ENCODE measurements around the gene SPRN. TPM values are rescaled to one million over a fixed set of nuclear protein-coding genes. Genes with fewer than 3 reads are reported as not detected.

Gene SPRN
- total and polyA plus RNA-seq, 2 donors (not counting 1 experiment from before 2014, with no cell fraction given), result 0.33 to 1.2 TPM

GRCh38 chr10:133465191-133465949 is 40.9 kb upstream of the SPRN start:
- Histone ChIP-seq H3K36me3 (ENCODE audit: control insufficient read depth, insufficient read depth, low read length) (no peaks in the 10 kb centered on the region), H3K9ac (ENCODE audit: insufficient read depth, low read length) (no peak overlapping the region), H3K4me3 (replicated peaks in 1 of 4; ENCODE audit: control extremely low read depth in 1 of 4, insufficient read depth in 1 of 4, low read depth in 3 of 4, low read length in 4 of 4) (no peak overlapping the region), H2AFZ (ENCODE audit: low read length) (no peak overlapping the region), H3K4me1 (ENCODE audit: control insufficient read depth, extremely low read depth, insufficient read depth, low read length) (no peaks in the 10 kb centered on the region), H3K9me3 (ENCODE audit: control insufficient read depth, insufficient read depth, low read depth, low read length) (no peaks in the 10 kb centered on the region), H4K20me1 (ENCODE audit: control insufficient read depth, extremely low read depth, insufficient read depth, low read length) (no peaks in the 10 kb centered on the region), H3K79me2 (ENCODE audit: control insufficient read depth, insufficient read depth, low read length) (no peaks in the 10 kb centered on the region), H3K27me3 (ENCODE audit: control insufficient read depth, insufficient read depth, low read length) (no peaks in the 10 kb centered on the region), H3K4me2 (ENCODE audit: extremely low read depth, insufficient read depth, low read length) (no peak overlapping the region), H3K27ac (ENCODE audit: insufficient read depth, low read length) (no peak overlapping the region)
- TF ChIP-seq CTCF (conservative IDR thresholded peaks at IDR 0.05 in 1 of 2, IDR thresholded peaks at IDR 0.05 in 1 of 2; ENCODE audit: low read depth in 1 of 2, low read length in 2 of 2) (no peak), EZH2 (IDR thresholded peaks at IDR 0.05; ENCODE audit: low read length, missing control alignments) (no peak)
- no peak for DNase-seq (ENCODE audit: low read depth in 2 of 2)

GRCh38 chr10:133464582-133465031 is 40.2 kb upstream of the SPRN start:
- no peaks in the 10 kb centered on the region for H3K4me1 ChIP-seq (ENCODE audit: control insufficient read depth, extremely low read depth, insufficient read depth, low read length)
- no peak overlapping the region for H3K4me3 ChIP-seq (replicated peaks in 1 of 4; ENCODE audit: control extremely low read depth in 1 of 4, insufficient read depth in 1 of 4, low read depth in 3 of 4, low read length in 4 of 4)
- no peak overlapping the region for H2AFZ ChIP-seq (ENCODE audit: low read length)
- H3K9me3 ChIP-seq (ENCODE audit: control insufficient read depth, insufficient read depth, low read depth, low read length), result no peaks in the 10 kb centered on the region
- H3K79me2 ChIP-seq (ENCODE audit: control insufficient read depth, insufficient read depth, low read length), result no peaks in the 10 kb centered on the region
- no peaks in the 10 kb centered on the region for H4K20me1 ChIP-seq (ENCODE audit: control insufficient read depth, extremely low read depth, insufficient read depth, low read length)
- DNase-seq (ENCODE audit: low read depth in 2 of 2), result no peak
- H3K9ac ChIP-seq (ENCODE audit: insufficient read depth, low read length), result no peak overlapping the region
- H3K36me3 ChIP-seq (ENCODE audit: control insufficient read depth, insufficient read depth, low read length), result no peaks in the 10 kb centered on the region
- H3K27ac ChIP-seq (ENCODE audit: insufficient read depth, low read length), result no peak overlapping the region
- TF ChIP-seq CTCF (conservative IDR thresholded peaks at IDR 0.05 in 1 of 2, IDR thresholded peaks at IDR 0.05 in 1 of 2; ENCODE audit: low read depth in 1 of 2, low read length in 2 of 2), result no peak
- no peak for TF ChIP-seq EZH2 (IDR thresholded peaks at IDR 0.05; ENCODE audit: low read length, missing control alignments)
- H3K27me3 ChIP-seq (ENCODE audit: control insufficient read depth, insufficient read depth, low read length), result no peaks in the 10 kb centered on the region
- H3K4me2 ChIP-seq (ENCODE audit: extremely low read depth, insufficient read depth, low read length), result no peak overlapping the region

- no peaks in the 10 kb centered on the region for H3K4me1 ChIP-seq (ENCODE audit: control insufficient read depth, extremely low read depth, insufficient read depth, low read length)
- no peak overlapping the region for H3K4me2 ChIP-seq (ENCODE audit: extremely low read depth, insufficient read depth, low read length)
- no peak overlapping the region for H2AFZ ChIP-seq (ENCODE audit: low read length)
- no peak overlapping the region for H3K9ac ChIP-seq (ENCODE audit: insufficient read depth, low read length)
- no peaks in the 10 kb centered on the region for H3K9me3 ChIP-seq (ENCODE audit: control insufficient read depth, insufficient read depth, low read depth, low read length)
- TF ChIP-seq CTCF (conservative IDR thresholded peaks at IDR 0.05 in 1 of 2, IDR thresholded peaks at IDR 0.05 in 1 of 2; ENCODE audit: low read depth in 1 of 2, low read length in 2 of 2) (no peak), EZH2 (IDR thresholded peaks at IDR 0.05; ENCODE audit: low read length, missing control alignments) (no peak)
- no peaks in the 10 kb centered on the region for H3K27me3 ChIP-seq (ENCODE audit: control insufficient read depth, insufficient read depth, low read length)
- H3K4me3 ChIP-seq (replicated peaks in 1 of 4; ENCODE audit: control extremely low read depth in 1 of 4, insufficient read depth in 1 of 4, low read depth in 3 of 4, low read length in 4 of 4), result no peak overlapping the region
- no peaks in the 10 kb centered on the region for H3K36me3 ChIP-seq (ENCODE audit: control insufficient read depth, insufficient read depth, low read length)
- no peak for DNase-seq (ENCODE audit: low read depth in 2 of 2)
- no peaks in the 10 kb centered on the region for H4K20me1 ChIP-seq (ENCODE audit: control insufficient read depth, extremely low read depth, insufficient read depth, low read length)
- H3K27ac ChIP-seq (ENCODE audit: insufficient read depth, low read length), result no peak overlapping the region
- H3K79me2 ChIP-seq (ENCODE audit: control insufficient read depth, insufficient read depth, low read length), result no peaks in the 10 kb centered on the region
Measured at GRCh38 chr10:133462512-133463305, 38.3 kb upstream of the SPRN start.
